Spinal cord (tissue), 10 donors: ENCODE measurements around the gene UTF1. TPM values are rescaled to one million over a fixed set of nuclear protein-coding genes. Genes with fewer than 3 reads are reported as not detected.
"Not testable (repeated sequence)": the region's sequence is repeated elsewhere in the genome, so short reads cannot be mapped to it uniquely, and the experiment has no call there.

ENCODE experiments used
- DNase-seq, 6 donors: peaks; one replicate each; pipeline versions ENCODE4 v3.0.0 to v3.0.0-alpha.2; 2013 to 2015; ENCODE audit warnings: low spot score in 6 of 6, low read depth in 4 of 6
- H3K27ac ChIP-seq: one replicate; pipeline ENCODE4 v1.5.1; 2013; ENCODE audit warnings: low read depth, low read length, control low read depth
- H3K27me3 ChIP-seq: one replicate; pipeline ENCODE4 v1.6.1; 2013; ENCODE audit warnings: low read length; ENCODE audit not compliant: control insufficient read depth, insufficient read depth
- H3K36me3 ChIP-seq: one replicate; pipeline ENCODE4 v1.6.1; 2013; ENCODE audit warnings: low read length; ENCODE audit not compliant: control insufficient read depth, insufficient read depth
- H3K4me1 ChIP-seq: one replicate; pipeline ENCODE4 v1.6.1; 2013; ENCODE audit warnings: low read length; ENCODE audit not compliant: control insufficient read depth, insufficient read depth
- H3K4me3 ChIP-seq: one replicate; pipeline ENCODE4 v1.5.1; 2013; ENCODE audit warnings: low read depth, low read length, control low read depth
- H3K9me3 ChIP-seq: one replicate; pipeline ENCODE4 v1.6.1; 2013; ENCODE audit warnings: low read length; ENCODE audit not compliant: control insufficient read depth, insufficient read depth
- WGBS: methylation state at CpG from one replicate; pipeline ENCODE4 v1.1.5; 2013; ENCODE audit warnings: missing lambda C conversion rate; ENCODE audit not compliant: insufficient coverage; 5-methylcytosine and 5-hydroxymethylcytosine counted together
- polyA plus RNA-seq, 2 donors: library from polyadenylated mRNA; unstranded; fragments of 120-200 nt; gene quantifications; one replicate each; pipeline ENCODE4 v1.2.1, GENCODE V29; 2013; ENCODE audit not compliant: insufficient read length in 2 of 2
- total RNA-seq, 2 donors: library from RNA; depleted of rRNA in 1 of 2; stranded (reverse); fragments of 120-200 nt in 1 of 2; fragments of >200 nt in 1 of 2; gene quantifications; one replicate each; pipeline versions ENCODE4 v1.2.3 to v1.2.4, GENCODE V29; 2013 to 2014
- donor health status: healthy.

The UTF1 gene
- total and polyA plus RNA-seq, 4 donors: not detected

GRCh38 chr10:133213641-133214467, 16.2 kb upstream of the UTF1 start:
- Histone ChIP-seq H3K27ac (no peak overlapping the region), H3K36me3 (peaks cover 78% of the 10 kb centered on the region), H3K4me1 (no peaks in the 10 kb centered on the region), H3K9me3 (no peaks in the 10 kb centered on the region), H3K4me3 (no peak overlapping the region), H3K27me3 (no peaks in the 10 kb centered on the region)
- no peak for DNase-seq
- 93% methylated on average over 31 of the region's 32 CpGs for WGBS

- Histone ChIP-seq H3K27me3 (no peaks in the 10 kb centered on the region), H3K27ac (no peak overlapping the region), H3K4me1 (no peaks in the 10 kb centered on the region), H3K4me3 (no peak overlapping the region), H3K36me3 (peaks cover 78% of the 10 kb centered on the region), H3K9me3 (no peaks in the 10 kb centered on the region)
- no peak for DNase-seq
- WGBS: 89% methylated on average over 26 of the region's 28 CpGs
Observed at GRCh38 chr10:133214468-133215410, 15.3 kb upstream of the UTF1 start.

DNA sequence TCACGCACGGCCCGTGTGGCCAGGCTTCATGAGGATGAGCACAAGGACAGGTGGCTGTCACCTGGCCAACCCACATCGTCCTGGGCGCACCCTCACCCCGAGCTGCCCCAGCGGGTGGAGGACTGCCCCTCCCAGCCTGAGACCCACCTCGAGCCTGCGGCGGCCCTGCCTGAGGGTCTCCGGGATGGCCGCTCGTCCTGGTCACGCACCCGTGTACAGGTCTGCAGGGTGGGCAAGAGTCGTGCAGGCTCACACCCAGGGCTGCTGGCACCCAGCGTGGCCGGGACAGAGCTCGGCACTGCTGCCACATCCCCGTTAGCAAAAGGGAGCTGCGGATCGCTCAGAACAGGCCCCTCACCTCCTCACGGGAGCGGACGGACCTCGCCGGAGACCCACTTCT, 14.4 kb upstream of the UTF1 start:
- H3K27me3 ChIP-seq: no peaks in the 10 kb centered on the region
- no peaks in the 10 kb centered on the region for H3K4me1 ChIP-seq
- 90% methylated on average over 27 of the region's 27 CpGs for WGBS
- no peak overlapping the region for H3K27ac ChIP-seq
- no peaks in the 10 kb centered on the region for H3K9me3 ChIP-seq
- no peak overlapping the region for H3K4me3 ChIP-seq
- no peak for DNase-seq
- peaks cover 75% of the 10 kb centered on the region for H3K36me3 ChIP-seq

- no peaks in the 10 kb centered on the region for H3K27me3 ChIP-seq
- DNase-seq: no peak
- 86% methylated on average over 22 of the region's 26 CpGs for WGBS
- H3K27ac ChIP-seq: no peak overlapping the region
- no peaks in the 10 kb centered on the region for H3K4me1 ChIP-seq
- no peaks in the 10 kb centered on the region for H3K9me3 ChIP-seq
- H3K36me3 ChIP-seq: peaks cover 71% of the 10 kb centered on the region
- H3K4me3 ChIP-seq: no peak overlapping the region
Observed at GRCh38 chr10:133216776-133217175, 13.2 kb upstream of the UTF1 start.

GRCh38 chr10:133217800-133218589, 12.0 kb upstream of the UTF1 start:
- 86% methylated on average over 21 of the region's 25 CpGs for WGBS
- DNase-seq: no peak
- no peaks in the 10 kb centered on the region for H3K27me3 ChIP-seq

GRCh38 chr10:133218891-133219290, 11.1 kb upstream of the UTF1 start:
- no peak for DNase-seq
- Histone ChIP-seq H3K27ac (no peak overlapping the region), H3K4me1 (no peaks in the 10 kb centered on the region), H3K27me3 (no peaks in the 10 kb centered on the region), H3K36me3 (peaks cover 50% of the 10 kb centered on the region), H3K4me3 (no peak overlapping the region), H3K9me3 (no peaks in the 10 kb centered on the region)
- WGBS: 82% methylated on average over 20 of the region's 20 CpGs

More at GRCh38 chr10:133217800-133218589, 12.0 kb upstream of the UTF1 start:
- Histone ChIP-seq H3K4me3 (no peak overlapping the region), H3K4me1 (no peaks in the 10 kb centered on the region), H3K9me3 (no peaks in the 10 kb centered on the region), H3K27ac (no peak overlapping the region), H3K36me3 (peaks cover 59% of the 10 kb centered on the region)

GRCh38 chr10:133219782-133220181, 10.2 kb upstream of the UTF1 start:
- H3K4me1 ChIP-seq: no peaks in the 10 kb centered on the region
- no peak overlapping the region for H3K4me3 ChIP-seq
- H3K27me3 ChIP-seq: no peaks in the 10 kb centered on the region
- 11% methylated on average over 24 of the region's 28 CpGs for WGBS
- peaks cover 49% of the 10 kb centered on the region for H3K36me3 ChIP-seq
- H3K27ac ChIP-seq: no peak overlapping the region
- no peaks in the 10 kb centered on the region for H3K9me3 ChIP-seq
- DNase-seq: no peak

DNA sequence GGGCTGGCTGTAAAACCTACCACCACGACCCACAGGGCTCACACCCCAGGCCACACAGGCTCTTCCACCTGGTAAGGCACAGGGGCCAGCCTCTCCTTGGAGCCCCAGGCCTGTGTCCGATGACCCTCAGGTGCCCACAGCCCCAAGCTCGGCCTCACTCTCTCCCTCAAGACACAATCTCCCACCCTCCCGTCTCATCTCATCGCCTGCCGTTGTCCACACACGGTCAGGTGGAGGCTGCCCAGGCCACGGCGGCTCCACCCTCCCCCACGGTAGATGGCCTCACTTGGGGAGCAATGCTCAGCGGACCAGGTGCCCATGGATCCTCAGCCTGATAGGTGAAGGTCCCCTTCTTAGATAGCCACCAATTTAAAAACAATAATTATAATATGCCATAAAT, 8.7 kb upstream of the UTF1 start:
- Histone ChIP-seq H3K4me1 (no peaks in the 10 kb centered on the region), H3K4me3 (no peak overlapping the region), H3K9me3 (no peaks in the 10 kb centered on the region), H3K36me3 (peaks cover 49% of the 10 kb centered on the region), H3K27me3 (peaks cover 1% of the 10 kb centered on the region), H3K27ac (no peak overlapping the region)
- no peak for DNase-seq
- 89% methylated on average over 9 of the region's 11 CpGs for WGBS

- not testable (repeated sequence) for H3K9me3 ChIP-seq, DNase-seq, H3K27me3 ChIP-seq, H3K4me1 ChIP-seq, H3K27ac ChIP-seq, H3K4me3 ChIP-seq
- WGBS: 97% methylated on average over 15 of the region's 22 CpGs
- H3K36me3 ChIP-seq: peaks cover 51% of the 10 kb centered on the region
Observed at GRCh38 chr10:133221756-133222155, 8.3 kb upstream of the UTF1 start.
